ENCODE data around the gene ARMS2.

The ARMS2 gene

DNA sequence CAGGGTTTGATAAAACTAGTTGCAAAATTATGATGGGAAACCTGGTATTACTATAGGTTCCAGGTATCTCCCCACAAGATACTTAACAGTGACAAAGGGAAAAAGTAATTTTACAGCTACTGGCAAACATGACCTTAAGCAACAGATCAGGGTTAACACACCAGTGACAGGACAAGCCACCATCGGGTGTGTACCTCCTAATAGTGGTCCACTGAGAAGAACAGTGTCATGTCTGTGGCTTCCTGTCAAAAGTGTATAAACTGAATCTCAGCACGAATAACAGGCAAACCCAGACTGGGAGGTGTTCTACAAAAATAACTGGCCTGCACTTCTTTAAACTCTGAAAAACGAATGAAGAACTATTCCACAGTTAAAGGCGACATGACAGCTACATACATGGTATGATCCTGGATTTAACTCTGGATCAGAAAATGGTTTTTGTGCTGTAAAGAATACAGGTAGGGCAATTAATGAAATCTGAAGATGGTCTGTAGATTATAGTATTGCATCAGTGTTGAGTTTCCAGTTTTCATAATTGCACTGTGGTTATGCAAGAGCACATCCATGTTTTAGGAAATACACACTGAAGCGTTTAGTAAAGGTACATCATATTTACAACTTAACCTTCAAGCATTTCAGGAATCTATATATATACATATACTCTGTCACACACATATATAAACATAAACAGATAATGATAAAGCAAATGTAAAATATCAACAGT, 32.0 kb upstream of the ARMS2 start:
- H3K9me3 ChIP-seq (ENCODE audit: control insufficient read depth in 1 of 2, low read length in 2 of 2), result no peaks in the 10 kb centered on the region
- H3K9ac ChIP-seq (ENCODE audit: low read depth in 1 of 2, low read length in 2 of 2), result no peak overlapping the region
- H3K36me3 ChIP-seq (ENCODE audit: control insufficient read depth in 1 of 2, insufficient read depth in 2 of 2, low read length in 2 of 2), result peaks cover 0 to 18% of the 10 kb centered on the region in 2 donors
- no peaks in the 10 kb centered on the region for H3K27me3 ChIP-seq (ENCODE audit: control insufficient read depth in 1 of 2, insufficient read depth in 2 of 2, low read length in 2 of 2)
- no peak overlapping the region for H3K4me3 ChIP-seq (ENCODE audit: low read depth in 1 of 2, low read length in 2 of 2)
- H3K27ac ChIP-seq (ENCODE audit: low read depth, low read length), result no peak overlapping the region
- no peaks in the 10 kb centered on the region for H3K4me1 ChIP-seq (ENCODE audit: control insufficient read depth in 1 of 2, insufficient read depth in 2 of 2, low read length in 2 of 2)

DNA sequence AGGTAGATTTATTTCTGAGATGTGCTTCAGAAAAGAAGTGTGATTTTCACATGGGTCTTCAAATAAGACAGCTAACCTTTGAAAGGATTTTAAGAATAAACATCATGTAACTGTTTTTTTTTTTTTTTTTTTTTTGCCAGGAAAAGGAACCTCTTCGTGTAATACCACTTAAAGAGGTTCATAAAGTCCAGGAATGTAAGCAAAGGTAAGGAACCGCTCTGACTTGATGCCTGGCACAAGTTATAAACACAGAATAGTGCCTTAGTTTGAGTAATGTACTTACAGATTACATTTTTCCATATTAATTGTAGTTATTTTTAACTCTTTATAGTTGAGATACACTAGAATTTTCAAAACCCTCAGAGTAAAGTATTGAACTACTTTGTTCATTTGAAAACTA, 30.4 kb upstream of the ARMS2 start:
- Histone ChIP-seq H3K36me3 (ENCODE audit: control insufficient read depth in 1 of 2, insufficient read depth in 2 of 2, low read length in 2 of 2) (peaks cover 3 to 16% of the 10 kb centered on the region in 2 donors), H3K9me3 (ENCODE audit: control insufficient read depth in 1 of 2, low read length in 2 of 2) (no peaks in the 10 kb centered on the region), H3K4me1 (ENCODE audit: control insufficient read depth in 1 of 2, insufficient read depth in 2 of 2, low read length in 2 of 2) (no peaks in the 10 kb centered on the region), H3K4me3 (ENCODE audit: low read depth in 1 of 2, low read length in 2 of 2) (no peak overlapping the region), H3K9ac (ENCODE audit: low read depth in 1 of 2, low read length in 2 of 2) (no peak overlapping the region), H3K27me3 (ENCODE audit: control insufficient read depth in 1 of 2, insufficient read depth in 2 of 2, low read length in 2 of 2) (no peaks in the 10 kb centered on the region), H3K27ac (ENCODE audit: low read depth, low read length) (no peak overlapping the region)

- Histone ChIP-seq H3K27me3 (ENCODE audit: control insufficient read depth in 1 of 2, insufficient read depth in 2 of 2, low read length in 2 of 2) (no peaks in the 10 kb centered on the region), H3K9me3 (ENCODE audit: control insufficient read depth in 1 of 2, low read length in 2 of 2) (no peaks in the 10 kb centered on the region), H3K4me1 (ENCODE audit: control insufficient read depth in 1 of 2, insufficient read depth in 2 of 2, low read length in 2 of 2) (no peaks in the 10 kb centered on the region), H3K9ac (ENCODE audit: low read depth in 1 of 2, low read length in 2 of 2) (no peak overlapping the region), H3K27ac (ENCODE audit: low read depth, low read length) (no peak overlapping the region), H3K4me3 (ENCODE audit: low read depth in 1 of 2, low read length in 2 of 2) (no peak overlapping the region), H3K36me3 (ENCODE audit: control insufficient read depth in 1 of 2, insufficient read depth in 2 of 2, low read length in 2 of 2) (peaks cover 3 to 16% of the 10 kb centered on the region in 2 donors)
Measured at GRCh38 chr10:122426829-122427228, 27.6 kb upstream of the ARMS2 start.

DNA sequence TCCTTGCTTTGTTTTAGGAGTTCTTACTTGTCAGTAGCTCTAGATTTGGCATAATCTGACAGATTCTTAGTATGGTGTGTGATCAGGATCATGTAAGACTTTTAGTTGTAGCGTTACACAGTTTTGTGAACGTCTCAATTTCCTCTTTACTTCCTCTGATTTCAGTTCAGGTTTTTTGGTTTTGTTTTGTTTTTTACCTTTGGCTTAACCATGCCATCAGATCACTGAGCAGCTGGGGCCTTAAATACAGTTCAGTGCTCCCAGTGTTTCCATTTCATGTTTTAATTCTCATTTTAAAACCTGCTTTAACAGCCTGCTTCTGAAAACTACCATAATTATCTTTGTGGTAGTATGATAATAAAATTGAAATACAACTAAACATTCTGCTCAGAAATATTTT, 27.2 kb upstream of the ARMS2 start:
- Histone ChIP-seq H3K9ac (ENCODE audit: low read depth in 1 of 2, low read length in 2 of 2) (no peak overlapping the region), H3K36me3 (ENCODE audit: control insufficient read depth in 1 of 2, insufficient read depth in 2 of 2, low read length in 2 of 2) (peaks cover 3 to 16% of the 10 kb centered on the region in 2 donors), H3K9me3 (ENCODE audit: control insufficient read depth in 1 of 2, low read length in 2 of 2) (no peaks in the 10 kb centered on the region), H3K27ac (ENCODE audit: low read depth, low read length) (no peak overlapping the region), H3K4me3 (ENCODE audit: low read depth in 1 of 2, low read length in 2 of 2) (no peak overlapping the region), H3K4me1 (ENCODE audit: control insufficient read depth in 1 of 2, insufficient read depth in 2 of 2, low read length in 2 of 2) (no peaks in the 10 kb centered on the region), H3K27me3 (ENCODE audit: control insufficient read depth in 1 of 2, insufficient read depth in 2 of 2, low read length in 2 of 2) (no peaks in the 10 kb centered on the region)

- no peaks in the 10 kb centered on the region for H3K27me3 ChIP-seq (ENCODE audit: control insufficient read depth in 1 of 2, insufficient read depth in 2 of 2, low read length in 2 of 2)
- no peaks in the 10 kb centered on the region for H3K9me3 ChIP-seq (ENCODE audit: control insufficient read depth in 1 of 2, low read length in 2 of 2)
- no peak overlapping the region for H3K9ac ChIP-seq (ENCODE audit: low read depth in 1 of 2, low read length in 2 of 2)
- no peaks in the 10 kb centered on the region for H3K4me1 ChIP-seq (ENCODE audit: control insufficient read depth in 1 of 2, insufficient read depth in 2 of 2, low read length in 2 of 2)
- peaks cover 0 to 8% of the 10 kb centered on the region in 2 donors for H3K36me3 ChIP-seq (ENCODE audit: control insufficient read depth in 1 of 2, insufficient read depth in 2 of 2, low read length in 2 of 2)
- no peak overlapping the region for H3K4me3 ChIP-seq (ENCODE audit: low read depth in 1 of 2, low read length in 2 of 2)
- H3K27ac ChIP-seq (ENCODE audit: low read depth, low read length), result no peak overlapping the region
Measured at GRCh38 chr10:122435212-122435827, 19.1 kb upstream of the ARMS2 start.

DNA sequence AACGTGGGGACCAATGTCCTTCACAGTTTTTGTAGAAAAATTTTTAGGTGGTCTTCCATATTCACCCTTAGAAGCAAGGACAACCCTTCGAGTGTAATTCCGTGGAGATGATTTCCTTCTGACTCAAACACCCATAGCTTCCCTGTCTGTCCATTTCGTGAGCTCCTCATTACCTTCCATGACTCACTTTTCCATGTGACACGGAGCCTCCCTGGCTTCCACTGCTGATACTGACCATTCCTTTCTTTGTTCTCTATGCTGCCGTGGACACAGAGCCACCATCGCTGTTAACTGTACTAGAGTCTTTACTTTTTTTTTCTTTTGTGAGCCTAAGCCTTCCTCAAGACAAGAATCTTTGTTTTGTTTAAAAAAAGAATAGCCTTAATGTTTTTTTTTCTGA, 12.5 kb upstream of the ARMS2 start:
- no peaks in the 10 kb centered on the region for H3K27me3 ChIP-seq (ENCODE audit: control insufficient read depth in 1 of 2, insufficient read depth in 2 of 2, low read length in 2 of 2)
- H3K27ac ChIP-seq (ENCODE audit: low read depth, low read length), result no peak overlapping the region
- no peaks in the 10 kb centered on the region for H3K4me1 ChIP-seq (ENCODE audit: control insufficient read depth in 1 of 2, insufficient read depth in 2 of 2, low read length in 2 of 2)
- no peak overlapping the region for H3K9ac ChIP-seq (ENCODE audit: low read depth in 1 of 2, low read length in 2 of 2)
- no peaks in the 10 kb centered on the region for H3K36me3 ChIP-seq (ENCODE audit: control insufficient read depth in 1 of 2, insufficient read depth in 2 of 2, low read length in 2 of 2)
- no peaks in the 10 kb centered on the region for H3K9me3 ChIP-seq (ENCODE audit: control insufficient read depth in 1 of 2, low read length in 2 of 2)
- no peak overlapping the region for H3K4me3 ChIP-seq (ENCODE audit: low read depth in 1 of 2, low read length in 2 of 2)

- Histone ChIP-seq H3K9ac (ENCODE audit: low read depth in 1 of 2, low read length in 2 of 2) (no peak overlapping the region), H3K27ac (ENCODE audit: low read depth, low read length) (no peak overlapping the region), H3K4me1 (ENCODE audit: control insufficient read depth in 1 of 2, insufficient read depth in 2 of 2, low read length in 2 of 2) (peaks cover 8 to 14% of the 10 kb centered on the region in 2 donors), H3K27me3 (ENCODE audit: control insufficient read depth in 1 of 2, insufficient read depth in 2 of 2, low read length in 2 of 2) (no peaks in the 10 kb centered on the region), H3K4me3 (ENCODE audit: low read depth in 1 of 2, low read length in 2 of 2) (no peak overlapping the region), H3K9me3 (ENCODE audit: control insufficient read depth in 1 of 2, low read length in 2 of 2) (no peaks in the 10 kb centered on the region), H3K36me3 (ENCODE audit: control insufficient read depth in 1 of 2, insufficient read depth in 2 of 2, low read length in 2 of 2) (no peaks in the 10 kb centered on the region)
Measured at GRCh38 chr10:122445469-122445868, 9.0 kb upstream of the ARMS2 start.

DNA sequence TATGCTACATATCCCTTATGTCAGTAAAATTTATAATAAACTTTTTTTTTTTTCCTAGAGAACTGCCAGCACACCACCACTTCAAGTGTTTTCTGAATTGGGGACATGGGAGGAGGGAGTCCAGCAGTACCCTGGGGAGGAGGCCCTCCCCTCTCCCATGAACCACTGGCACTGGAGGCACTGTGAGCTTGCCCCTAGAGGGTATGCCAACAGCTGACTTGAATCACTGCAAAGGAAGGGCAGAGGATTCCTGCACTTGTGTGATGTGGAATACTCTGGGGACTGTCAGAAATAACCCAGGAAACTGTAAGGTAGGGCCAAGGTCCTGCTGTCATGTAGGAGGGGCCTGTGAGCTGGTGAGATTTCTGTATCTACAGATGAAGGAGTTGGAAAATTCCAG, 8.5 kb upstream of the ARMS2 start:
- H3K27ac ChIP-seq (ENCODE audit: low read depth, low read length), result no peak overlapping the region
- no peak overlapping the region for H3K4me3 ChIP-seq (ENCODE audit: low read depth in 1 of 2, low read length in 2 of 2)
- H3K36me3 ChIP-seq (ENCODE audit: control insufficient read depth in 1 of 2, insufficient read depth in 2 of 2, low read length in 2 of 2), result no peaks in the 10 kb centered on the region
- H3K4me1 ChIP-seq (ENCODE audit: control insufficient read depth in 1 of 2, insufficient read depth in 2 of 2, low read length in 2 of 2), result peaks cover 8 to 14% of the 10 kb centered on the region in 2 donors
- no peak overlapping the region for H3K9ac ChIP-seq (ENCODE audit: low read depth in 1 of 2, low read length in 2 of 2)
- H3K9me3 ChIP-seq (ENCODE audit: control insufficient read depth in 1 of 2, low read length in 2 of 2), result no peaks in the 10 kb centered on the region
- no peaks in the 10 kb centered on the region for H3K27me3 ChIP-seq (ENCODE audit: control insufficient read depth in 1 of 2, insufficient read depth in 2 of 2, low read length in 2 of 2)

- Histone ChIP-seq H3K4me1 (ENCODE audit: control insufficient read depth in 1 of 2, insufficient read depth in 2 of 2, low read length in 2 of 2) (peaks cover 8 to 14% of the 10 kb centered on the region in 2 donors), H3K36me3 (ENCODE audit: control insufficient read depth in 1 of 2, insufficient read depth in 2 of 2, low read length in 2 of 2) (no peaks in the 10 kb centered on the region), H3K27ac (ENCODE audit: low read depth, low read length) (no peak overlapping the region), H3K4me3 (ENCODE audit: low read depth in 1 of 2, low read length in 2 of 2) (no peak overlapping the region), H3K9me3 (ENCODE audit: control insufficient read depth in 1 of 2, low read length in 2 of 2) (no peaks in the 10 kb centered on the region), H3K9ac (ENCODE audit: low read depth in 1 of 2, low read length in 2 of 2) (no peak overlapping the region), H3K27me3 (ENCODE audit: control insufficient read depth in 1 of 2, insufficient read depth in 2 of 2, low read length in 2 of 2) (no peaks in the 10 kb centered on the region)
Measured at GRCh38 chr10:122446668-122447423, 7.6 kb upstream of the ARMS2 start.

- Histone ChIP-seq H3K9ac (ENCODE audit: low read depth in 1 of 2, low read length in 2 of 2) (no peak overlapping the region), H3K4me3 (ENCODE audit: low read depth in 1 of 2, low read length in 2 of 2) (no peak overlapping the region), H3K27ac (ENCODE audit: low read depth, low read length) (no peak overlapping the region), H3K9me3 (ENCODE audit: control insufficient read depth in 1 of 2, low read length in 2 of 2) (no peaks in the 10 kb centered on the region), H3K27me3 (ENCODE audit: control insufficient read depth in 1 of 2, insufficient read depth in 2 of 2, low read length in 2 of 2) (no peaks in the 10 kb centered on the region), H3K4me1 (ENCODE audit: control insufficient read depth in 1 of 2, insufficient read depth in 2 of 2, low read length in 2 of 2) (peaks cover 8 to 14% of the 10 kb centered on the region in 2 donors), H3K36me3 (ENCODE audit: control insufficient read depth in 1 of 2, insufficient read depth in 2 of 2, low read length in 2 of 2) (no peaks in the 10 kb centered on the region)
Measured at GRCh38 chr10:122448600-122448999, 5.9 kb upstream of the ARMS2 start.

Data from duodenal mucosa (tissue), 2 donors.